GM21423 (cell line): ENCODE results near the gene ZNF445.
"Not testable (repeated sequence)": the region's sequence is repeated elsewhere in the genome, so short reads cannot be mapped to it uniquely, and the experiment has no call there.

Experiments used
- ATAC-seq: cut with Tn5 transposase; IDR thresholded peaks from one replicate; pipeline ENCODE4 v1.9.1; 2021; ENCODE audit warnings: mild to moderate bottlenecking, moderate library complexity; ENCODE audit not compliant: unreplicated experiment

The ZNF445 gene

GRCh38 chr3:44402548-44402947 is 74.9 kb downstream of the ZNF445 start:
- ATAC-seq = no peak

- ATAC-seq = no peak
Observed at GRCh38 chr3:44400771-44401170, 76.7 kb downstream of the ZNF445 start.

- ATAC-seq = no peak
Observed at GRCh38 chr3:44398853-44399252, 78.6 kb downstream of the ZNF445 start.

GRCh38 chr3:44398271-44398670 is 79.2 kb downstream of the ZNF445 start:
- ATAC-seq = not testable (repeated sequence)

- ATAC-seq = no peak
Observed at GRCh38 chr3:44396200-44397171, 81.0 kb downstream of the ZNF445 start.

- no peak for ATAC-seq
Observed at GRCh38 chr3:44395714-44396113, 81.8 kb downstream of the ZNF445 start.

GRCh38 chr3:44392489-44392888 is 85.0 kb downstream of the ZNF445 start:
- no peak for ATAC-seq

GRCh38 chr3:44387404-44387803 is 90.1 kb downstream of the ZNF445 start:
- ATAC-seq = no peak
